H1 (cell line): Measurements from ENCODE around the gene CYBA. TPM values are rescaled to one million over a fixed set of nuclear protein-coding genes. Genes with fewer than 3 reads are reported as not detected.

Experiments
- JUND ChIP-seq: IDR thresholded peaks from 2 replicates; pipeline ENCODE4 v1.6.1; 2011; ENCODE audit warnings: mild to moderate bottlenecking, improper control_type of control experiment, low read length
- NRF1 ChIP-seq: IDR thresholded peaks from 2 replicates; pipeline ENCODE4 v1.6.1; 2011; ENCODE audit warnings: mild to moderate bottlenecking, low read depth, low read length, improper control_type of control experiment
- SAP30 ChIP-seq: fragments of 300-600 bp; sonication (generic); IDR thresholded peaks from 2 replicates; pipeline ENCODE4 v1.7.1; 2012; ENCODE audit warnings: low read length, moderate library complexity, mild to moderate bottlenecking, inconsistent platforms; ENCODE audit not compliant: insufficient read depth, insufficient replicate concordance
- USF2 ChIP-seq: IDR thresholded peaks from 2 replicates; pipeline ENCODE4 v1.6.1; 2011; ENCODE audit warnings: low read length, improper control_type of control experiment
- polyA plus RNA-seq, 7 experiments: library from polyadenylated mRNA; depleted of rRNA in 3 of 7; stranded (reverse) in 5 of 7; unstranded in 2 of 7; fragments of >200 nt in 5 of 7; fragments of 200-250 nt in 2 of 7; gene quantifications; 1 replicate in 5 of 7; 2 replicates in 1 of 7; 4 replicates in 1 of 7; pipeline versions ENCODE4 v1.2.1 to v1.2.3, GENCODE V29; 2011 to 2013; ENCODE audit warnings: missing spikeins in 2 of 7, mixed read lengths in 2 of 7
- total RNA-seq: library from RNA; stranded (reverse); fragmentation: NEBNext Ultra II Directional; extraction: Animal tissue kit (Norgen Biotek cat#: 25700); gene quantifications from 2 replicates; pipeline ENCODE4 v1.2.1, GENCODE V29; 2021

CYBA gene
- total and polyA plus RNA-seq, 2 of the 8 experiments (the other 6 are each of a cell fraction or from before 2014, with no cell fraction given) = 136 to 254 TPM

GRCh38 chr16:88691129-88691813, 40.4 kb upstream of the CYBA start (continued):
- TF ChIP-seq JUND = no peak
- TF ChIP-seq USF2 = no peak
- TF ChIP-seq SAP30 = no peak
- no peak for TF ChIP-seq NRF1
